Hepatocyte (in vitro differentiated cells): ENCODE data around the gene RNF141. TPM values are rescaled to one million over a fixed set of nuclear protein-coding genes. Genes with fewer than 3 reads are reported as not detected.

Experiments
- DNase-seq: peaks from one replicate; pipeline ENCODE4 v3.0.0-alpha.2; 2016; ENCODE audit warnings: low spot score
- H2AFZ ChIP-seq: fragments of 200-600 bp; sonication (generic); 2 replicates; pipeline ENCODE4 v1.6.0; 2016; ENCODE audit warnings: antibody characterized with exemption, mild to moderate bottlenecking
- H3K27ac ChIP-seq: fragments of 200-600 bp; sonication (generic); 2 replicates; pipeline ENCODE4 v1.5.1; 2016; ENCODE audit warnings: mild to moderate bottlenecking
- H3K27me3 ChIP-seq: fragments of 200-600 bp; sonication (generic); 2 replicates; pipeline ENCODE4 v1.6.1; 2016
- H3K36me3 ChIP-seq: fragments of 200-600 bp; sonication (generic); replicated peaks from 2 replicates; pipeline ENCODE4 v1.5.1; 2016; ENCODE audit warnings: low read depth; ENCODE audit not compliant: insufficient read depth
- H3K4me1 ChIP-seq: fragments of 200-600 bp; sonication (generic); 2 replicates; pipeline ENCODE4 v1.5.1; 2016; ENCODE audit warnings: mild to moderate bottlenecking, moderate library complexity; ENCODE audit not compliant: insufficient read depth
- H3K4me2 ChIP-seq: fragments of 200-600 bp; sonication (generic); 2 replicates; pipeline ENCODE4 v1.6.0; 2016
- H3K4me3 ChIP-seq: fragments of 200-600 bp; sonication (generic); 2 replicates; pipeline ENCODE4 v1.5.1; 2016; ENCODE audit warnings: mild to moderate bottlenecking
- H3K79me2 ChIP-seq: fragments of 200-600 bp; sonication (generic); 2 replicates; pipeline ENCODE4 v1.6.0; 2017; ENCODE audit warnings: mild to moderate bottlenecking
- H3K9me2 ChIP-seq: fragments of 200-600 bp; sonication (generic); replicated peaks from 2 replicates; pipeline ENCODE4 v1.6.0; 2017; ENCODE audit warnings: mild to moderate bottlenecking; ENCODE audit not compliant: insufficient read depth
- H3K9me3 ChIP-seq: fragments of 200-600 bp; sonication (generic); 2 replicates; pipeline ENCODE4 v1.5.1; 2016; ENCODE audit warnings: low read depth, mild to moderate bottlenecking
- H4K20me1 ChIP-seq: fragments of 200-600 bp; sonication (generic); 2 replicates; pipeline ENCODE4 v1.6.0; 2016; ENCODE audit warnings: mild to moderate bottlenecking; ENCODE audit not compliant: insufficient read depth, poor library complexity, severe bottlenecking
- CTCF ChIP-seq: fragments of 200-600 bp; sonication (generic); IDR thresholded peaks from 2 replicates; pipeline ENCODE4 v1.5.1; 2016; ENCODE audit warnings: antibody characterized with exemption, mild to moderate bottlenecking; ENCODE audit not compliant: poor library complexity
- EZH2 ChIP-seq: fragments of 200-600 bp; sonication (generic); IDR thresholded peaks from 2 replicates; pipeline ENCODE4 v1.6.1; 2016; ENCODE audit warnings: antibody characterized with exemption, mild to moderate bottlenecking, borderline replicate concordance
- EZH2phosphoT487 ChIP-seq: fragments of 200-600 bp; sonication (generic); IDR thresholded peaks from one replicate; pipeline ENCODE4 v1.6.1; 2018; ENCODE audit warnings: antibody characterized with exemption, mild to moderate bottlenecking, low read depth, moderate library complexity; ENCODE audit not compliant: unreplicated experiment, severe bottlenecking
- WGBS: methylation state at CpG from one replicate; pipeline ENCODE4 v1.1.6; 2016; ENCODE audit warnings: low lambda C conversion rate; ENCODE audit errors: missing lambda C conversion rate; 5-methylcytosine and 5-hydroxymethylcytosine counted together
- polyA plus RNA-seq: library from polyadenylated mRNA; unstranded; fragments of >200 nt; fragmentation: Nextera tagmentation; extraction: Ambion mirVana; gene quantifications from 2 replicates; pipeline ENCODE4 v1.2.1, GENCODE V29; 2016
- total RNA-seq: library from RNA; depleted of rRNA; stranded (reverse); fragments of >200 nt; gene quantifications from 2 replicates; pipeline ENCODE4 v1.2.3, GENCODE V29; 2014

Gene RNF141
- total and polyA plus RNA-seq, 2 experiments from 2014 or later = 21.2 to 32.9 TPM

GRCh38 chr11:10537600-10537999 is 3.4 kb downstream of the RNF141 start:
- Histone ChIP-seq H3K4me2 (no peak overlapping the region), H4K20me1 (no peaks in the 10 kb centered on the region), H3K9me2 (no peaks in the 10 kb centered on the region), H3K79me2 (peaks cover 35% of the 10 kb centered on the region), H3K9me3 (no peaks in the 10 kb centered on the region), H3K27me3 (no peaks in the 10 kb centered on the region), H3K36me3 (no peaks in the 10 kb centered on the region), H2AFZ (no peak overlapping the region), H3K4me1 (peaks cover 4% of the 10 kb centered on the region), H3K27ac (no peak overlapping the region), H3K4me3 (no peak overlapping the region)
- no peak for TF ChIP-seq EZH2
- no peak for TF ChIP-seq CTCF
- no peak for TF ChIP-seq EZH2phosphoT487
- no peak for DNase-seq

GRCh38 chr11:10534316-10534715 is 6.7 kb downstream of the RNF141 start:
- Histone ChIP-seq H3K4me2 (no peak overlapping the region), H3K4me3 (no peak overlapping the region), H3K9me2 (no peaks in the 10 kb centered on the region), H3K27ac (no peak overlapping the region), H4K20me1 (no peaks in the 10 kb centered on the region), H3K27me3 (no peaks in the 10 kb centered on the region), H3K4me1 (no peaks in the 10 kb centered on the region), H3K79me2 (peaks cover 25% of the 10 kb centered on the region), H3K9me3 (no peaks in the 10 kb centered on the region), H2AFZ (no peak overlapping the region), H3K36me3 (no peaks in the 10 kb centered on the region)
- DNase-seq = no peak
- TF ChIP-seq EZH2phosphoT487 = no peak
- TF ChIP-seq CTCF = no peak
- no peak for TF ChIP-seq EZH2
- 88% methylated on average over 2 of the region's 2 CpGs for WGBS

DNA sequence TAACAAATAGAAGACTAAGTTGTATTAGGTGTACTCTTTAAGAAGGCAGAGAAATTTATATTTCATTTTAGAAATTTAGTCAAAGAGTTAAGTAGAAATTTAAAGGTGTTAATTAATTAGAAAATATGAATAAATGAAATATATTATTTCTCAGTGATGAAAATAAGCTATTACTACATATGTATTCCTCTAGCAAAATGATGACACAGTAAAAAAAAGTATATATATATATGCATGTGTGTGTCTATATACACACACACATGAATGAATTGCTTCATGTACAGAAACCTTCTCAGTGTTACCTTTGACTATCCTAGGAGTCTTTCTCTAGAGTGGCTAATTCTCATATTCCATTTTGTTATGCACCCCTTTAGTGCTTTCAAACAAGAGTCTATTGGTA is 7.7 kb downstream of the RNF141 start:
- Histone ChIP-seq H3K9me2 (no peaks in the 10 kb centered on the region), H3K36me3 (no peaks in the 10 kb centered on the region), H3K79me2 (peaks cover 15% of the 10 kb centered on the region), H3K4me2 (no peak overlapping the region), H3K27me3 (no peaks in the 10 kb centered on the region), H3K9me3 (no peaks in the 10 kb centered on the region), H3K4me1 (peaks cover 4% of the 10 kb centered on the region), H3K4me3 (no peak overlapping the region), H4K20me1 (no peaks in the 10 kb centered on the region), H2AFZ (no peak overlapping the region), H3K27ac (no peak overlapping the region)
- TF ChIP-seq EZH2phosphoT487 (no peak), EZH2 (no peak), CTCF (no peak)
- no peak for DNase-seq

DNA sequence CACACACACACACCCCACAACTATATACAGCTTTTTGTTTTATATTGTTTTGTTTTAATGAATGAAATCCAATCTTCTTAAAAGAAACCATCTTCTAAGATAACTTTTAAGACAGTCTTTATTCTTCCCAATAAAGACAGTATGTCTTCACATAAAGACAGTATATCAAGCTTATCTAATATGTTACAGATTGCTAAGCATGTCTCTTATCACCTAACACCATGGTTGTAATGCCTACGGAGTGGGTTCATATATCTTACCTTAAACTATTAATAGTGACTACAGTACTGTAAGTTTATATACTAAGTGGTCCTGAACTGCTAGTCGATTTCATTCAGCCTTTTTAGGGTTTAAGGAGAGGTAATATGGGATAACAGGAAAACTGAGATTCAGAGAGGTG is 8.5 kb downstream of the RNF141 start:
- Histone ChIP-seq H4K20me1 (no peaks in the 10 kb centered on the region), H2AFZ (no peak overlapping the region), H3K4me1 (peaks cover 12% of the 10 kb centered on the region), H3K36me3 (no peaks in the 10 kb centered on the region), H3K4me2 (no peak overlapping the region), H3K27me3 (no peaks in the 10 kb centered on the region), H3K9me3 (no peaks in the 10 kb centered on the region), H3K4me3 (no peak overlapping the region), H3K27ac (no peak overlapping the region), H3K79me2 (peaks cover 7% of the 10 kb centered on the region), H3K9me2 (no peaks in the 10 kb centered on the region)
- 53% methylated on average over 2 of the region's 2 CpGs for WGBS
- DNase-seq = no peak
- no peak for TF ChIP-seq CTCF
- no peak for TF ChIP-seq EZH2
- no peak for TF ChIP-seq EZH2phosphoT487
